GM23338 (cell line): Measurements from ENCODE around the gene ITGA2. TPM values are rescaled to one million over a fixed set of nuclear protein-coding genes. Genes with fewer than 3 reads are reported as not detected.

Experiments
- ATAC-seq: fragments of 200-7000 bp; cut with Tn5 transposase; 3 replicates; pipeline ENCODE4 v1.9.1; 2020
- DNase-seq: peaks from one replicate; pipeline ENCODE4 v3.0.0-alpha.2; 2015; ENCODE audit warnings: low spot score
- H2AFZ ChIP-seq: fragments of 200-600 bp; sonication (generic); 2 replicates; pipeline ENCODE4 v1.8.0; 2016; ENCODE audit warnings: antibody characterized with exemption, mild to moderate bottlenecking, moderate library complexity
- H3F3A ChIP-seq: fragments of 200-600 bp; sonication (generic); replicated peaks from 2 replicates; pipeline ENCODE4 v1.8.0; 2017; ENCODE audit warnings: antibody characterized with exemption, mixed run types, low read depth
- H3K27ac ChIP-seq: fragments of 200-600 bp; sonication (generic); 2 replicates; pipeline ENCODE4 v1.6.1; 2016; ENCODE audit warnings: low read depth
- H3K27me3 ChIP-seq: fragments of 200-600 bp; sonication (generic); 2 replicates; pipeline ENCODE4 v1.8.0; 2016; ENCODE audit warnings: mild to moderate bottlenecking, mixed run types, moderate library complexity; ENCODE audit not compliant: insufficient read depth
- H3K36me3 ChIP-seq: fragments of 200-600 bp; sonication (generic); 2 replicates; pipeline ENCODE4 v1.8.0; 2016; ENCODE audit warnings: mild to moderate bottlenecking; ENCODE audit not compliant: insufficient read depth
- H3K4me1 ChIP-seq: fragments of 200-600 bp; sonication (generic); 2 replicates; pipeline ENCODE4 v1.8.0; 2016; ENCODE audit warnings: mild to moderate bottlenecking, moderate library complexity; ENCODE audit not compliant: insufficient read depth
- H3K4me2 ChIP-seq: fragments of 200-600 bp; sonication (generic); 2 replicates; pipeline ENCODE4 v1.7.1; 2017; ENCODE audit warnings: mixed run types
- H3K4me3 ChIP-seq: fragments of 200-600 bp; sonication (generic); 2 replicates; pipeline ENCODE4 v1.6.1; 2016; ENCODE audit warnings: mixed run types
- H3K79me2 ChIP-seq: fragments of 200-600 bp; sonication (generic); replicated peaks from 2 replicates; pipeline ENCODE4 v1.8.0; 2017; ENCODE audit warnings: mild to moderate bottlenecking; ENCODE audit not compliant: insufficient read depth
- H3K9me2 ChIP-seq: fragments of 200-600 bp; sonication (generic); 2 replicates; pipeline ENCODE4 v1.8.0; 2017; ENCODE audit not compliant: insufficient read depth
- H4K20me1 ChIP-seq: fragments of 200-600 bp; sonication (generic); replicated peaks from 2 replicates; pipeline ENCODE4 v1.8.0; 2017; ENCODE audit warnings: mild to moderate bottlenecking; ENCODE audit not compliant: insufficient read depth
- H3K27ac Mint-ChIP-seq: 2 replicates; pipeline ENCODE4 v1.8.0; 2020; ENCODE audit warnings: inconsistent platforms, mild to moderate bottlenecking, moderate library complexity, mixed read lengths
- H3K27me3 Mint-ChIP-seq: 3 replicates; pipeline ENCODE4 v1.8.0; 2022; ENCODE audit warnings: low read depth, mild to moderate bottlenecking, moderate library complexity, mixed read lengths, inconsistent platforms; ENCODE audit not compliant: insufficient read depth, poor library complexity
- H3K36me3 Mint-ChIP-seq: 3 replicates; pipeline ENCODE4 v1.8.0; 2021; ENCODE audit warnings: low read depth, mild to moderate bottlenecking, inconsistent platforms, moderate library complexity, mixed read lengths
- H3K4me1 Mint-ChIP-seq: 3 replicates; pipeline ENCODE4 v1.8.0; 2020; ENCODE audit warnings: mild to moderate bottlenecking, inconsistent platforms, mixed read lengths
- H3K4me3 Mint-ChIP-seq: 3 replicates; pipeline ENCODE4 v1.8.0; 2021; ENCODE audit warnings: moderate library complexity, mild to moderate bottlenecking, inconsistent platforms, mixed read lengths
- H3K9me3 Mint-ChIP-seq: 3 replicates; pipeline ENCODE4 v1.8.0; 2020; ENCODE audit warnings: moderate library complexity, mild to moderate bottlenecking, inconsistent platforms, mixed read lengths
- CTCF ChIP-seq, 2 experiments: fragments of 200-600 bp in 1 of 2; sonication (generic) in 1 of 2; conservative IDR thresholded peaks; 2 replicates each; pipeline versions ENCODE4 v1.5.1 to v1.6.1; 2016 to 2017; ENCODE audit warnings: antibody characterized with exemption in 2 of 2, low read depth in 2 of 2, mild to moderate bottlenecking in 2 of 2, moderate library complexity in 1 of 2
- ETS1 ChIP-seq: IDR thresholded peaks from 2 replicates; pipeline ENCODE4 v1.6.1; 2016; ENCODE audit warnings: antibody characterized with exemption
- ZNF462 ChIP-seq: fragments of 250-450 bp; sonication (Bioruptor Pico); IDR thresholded peaks from 2 replicates; pipeline ENCODE4 v1.5.0; 2020; ENCODE audit warnings: mild to moderate bottlenecking, moderate library complexity
- polyA plus RNA-seq: library from polyadenylated mRNA; unstranded; fragments of >200 nt; fragmentation: Nextera tagmentation; extraction: Ambion mirVana; gene quantifications from 2 replicates; pipeline ENCODE4 v1.2.1, GENCODE V29; 2016
- total RNA-seq: library from RNA; depleted of rRNA; stranded (reverse); fragments of >200 nt; shearing (Covaris generic); gene quantifications from 2 replicates; pipeline ENCODE4 v1.2.3, GENCODE V29; 2014

The ITGA2 gene
- total and polyA plus RNA-seq, 2 experiments from 2014 or later = 2.6 to 7.1 TPM

GRCh38 chr5:52943285-52943684, 45.9 kb upstream of the ITGA2 start:
- H2AFZ ChIP-seq = no peak overlapping the region
- H3K4me2 ChIP-seq = no peak overlapping the region
- H3K27me3 ChIP-seq = no peaks in the 10 kb centered on the region
- no peaks in the 10 kb centered on the region for H3K9me2 ChIP-seq
- no peaks in the 10 kb centered on the region for H3K36me3 ChIP-seq
- Mint-ChIP-seq H3K4me1 (no peaks in the 10 kb centered on the region), H3K36me3 (no peaks in the 10 kb centered on the region), H3K4me3 (no peak overlapping the region), H3K9me3 (no peaks in the 10 kb centered on the region), H3K27me3 (no peaks in the 10 kb centered on the region), H3K27ac (no peak overlapping the region)
- no peaks in the 10 kb centered on the region for H4K20me1 ChIP-seq
- H3K79me2 ChIP-seq = no peaks in the 10 kb centered on the region
- H3F3A ChIP-seq = no peaks in the 10 kb centered on the region
- H3K27ac ChIP-seq = no peak overlapping the region
- ATAC-seq (peak; percentile 44; the same call in 2 of the 3 replicates), DNase-seq (no peak)
- no peak for TF ChIP-seq ZNF462
- no peak for TF ChIP-seq ETS1
- TF ChIP-seq CTCF (conservative IDR thresholded peaks at IDR 0.05; ENCODE audit: low read depth in 2 of 2) = peak in 1 of 2 experiments; percentile 22; a peak in 1 of 4 replicates
- H3K4me1 ChIP-seq = no peaks in the 10 kb centered on the region
- H3K4me3 ChIP-seq = no peak overlapping the region
